Left lobe of liver (tissue), 2 donors: Measurements from ENCODE around the gene NGDN. TPM values are rescaled to one million over a fixed set of nuclear protein-coding genes. Genes with fewer than 3 reads are reported as not detected.
A peak's percentile ranks its signal among the peaks of the same experiment; 100 is the strongest.
"Not testable (repeated sequence)": the region's sequence is repeated elsewhere in the genome, so short reads cannot be mapped to it uniquely, and the experiment has no call there.

Experiments used
- ATAC-seq: fragments of 200-7000 bp; cut with Tn5 transposase; one replicate; pipeline ENCODE4 v1.9.1; 2020; ENCODE audit warnings: mild to moderate bottlenecking, moderate library complexity
- DNase-seq: peaks from one replicate; pipeline ENCODE4 v3.0.0-alpha.2; 2020; ENCODE audit warnings: low spot score
- total RNA-seq: library from RNA; stranded (reverse); gene quantifications from one replicate; pipeline ENCODE4 v1.2.1, GENCODE V29; 2021
- donor health status: DM: no; HTN: no; CAD: no; lungs with moderate emphysema.
- donor health status: DM: no; HTN: yes; CAD: no.

NGDN gene
- total RNA-seq, 1 donor from 2014 or later = 12.1 TPM

- DNase-seq (peak; percentile 15), ATAC-seq (no peak)
Measured at GRCh38 chr14:23438101-23438971, 31.2 kb upstream of the NGDN start.

GRCh38 chr14:23439107-23439835, 30.2 kb upstream of the NGDN start:
- DNase-seq (peak; percentile 21), ATAC-seq (no peak)

DNA sequence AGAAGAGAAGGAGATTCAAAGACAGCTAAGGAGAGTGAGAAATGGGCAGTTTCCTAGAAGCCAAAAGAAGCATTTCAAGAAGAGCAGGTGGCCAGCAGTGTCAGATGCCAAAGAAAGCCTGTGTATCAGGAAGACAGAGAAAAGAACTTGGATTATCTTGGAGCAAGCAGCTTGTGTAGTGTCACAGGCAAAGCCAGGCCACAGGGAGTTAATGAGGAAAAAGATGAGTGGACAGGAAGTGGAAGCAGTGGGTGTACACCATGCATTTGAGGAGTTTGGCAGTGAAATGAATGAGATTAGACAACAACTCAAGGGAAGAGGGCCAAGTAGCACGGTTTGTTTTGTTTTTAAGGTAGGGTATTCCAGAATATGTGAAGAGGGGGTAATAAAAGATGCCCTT, 28.4 kb upstream of the NGDN start:
- peak; percentile 24 for DNase-seq
- no peak for ATAC-seq

GRCh38 chr14:23442721-23443356, 26.7 kb upstream of the NGDN start:
- no peak for DNase-seq

DNA sequence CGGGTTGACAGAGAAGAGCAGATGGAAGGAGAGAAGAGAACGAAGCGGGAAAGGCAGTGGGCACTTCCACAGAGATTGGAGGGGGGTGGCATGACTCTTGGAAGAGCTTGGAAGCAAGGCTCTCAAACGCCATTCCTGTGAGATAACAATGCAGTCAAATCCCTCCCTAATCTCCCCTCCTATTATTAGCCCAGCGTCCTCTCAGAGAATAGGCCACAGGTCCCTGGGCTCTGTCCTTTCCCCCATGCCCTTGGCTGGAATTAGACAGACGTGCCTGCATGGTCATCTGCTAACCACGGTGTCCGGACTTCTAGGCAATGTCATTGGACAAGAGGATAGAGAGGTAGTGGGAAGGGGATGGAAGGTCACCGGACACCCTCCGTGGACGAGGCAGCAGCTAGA, 26.1 kb upstream of the NGDN start:
- peak; percentile 23 for DNase-seq
- no peak for ATAC-seq

More at GRCh38 chr14:23442721-23443356, 26.7 kb upstream of the NGDN start:
- no peak for ATAC-seq

- no peak for ATAC-seq
- DNase-seq = no peak
Measured at GRCh38 chr14:23443881-23444280, 25.6 kb upstream of the NGDN start.

DNA sequence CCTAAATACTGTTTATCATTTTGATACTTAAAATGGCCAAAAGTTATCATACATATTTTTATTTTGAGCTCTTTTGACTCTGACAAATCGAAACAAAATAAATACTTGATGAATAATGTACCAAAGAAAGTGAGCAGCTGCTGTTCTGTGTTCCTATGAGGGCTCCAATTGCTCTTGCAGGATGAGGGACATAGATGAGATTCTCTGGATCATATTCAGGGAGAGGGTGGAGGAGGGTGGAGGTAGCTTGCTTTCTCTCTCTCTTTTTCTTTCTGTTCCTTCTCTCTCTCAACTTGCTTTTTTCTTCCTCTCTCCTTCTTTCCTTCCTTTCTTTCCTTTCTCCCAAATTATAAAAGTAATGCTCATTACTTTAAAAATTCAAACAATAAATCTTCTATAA, 25.2 kb upstream of the NGDN start:
- DNase-seq = no peak
- no peak for ATAC-seq

DNA sequence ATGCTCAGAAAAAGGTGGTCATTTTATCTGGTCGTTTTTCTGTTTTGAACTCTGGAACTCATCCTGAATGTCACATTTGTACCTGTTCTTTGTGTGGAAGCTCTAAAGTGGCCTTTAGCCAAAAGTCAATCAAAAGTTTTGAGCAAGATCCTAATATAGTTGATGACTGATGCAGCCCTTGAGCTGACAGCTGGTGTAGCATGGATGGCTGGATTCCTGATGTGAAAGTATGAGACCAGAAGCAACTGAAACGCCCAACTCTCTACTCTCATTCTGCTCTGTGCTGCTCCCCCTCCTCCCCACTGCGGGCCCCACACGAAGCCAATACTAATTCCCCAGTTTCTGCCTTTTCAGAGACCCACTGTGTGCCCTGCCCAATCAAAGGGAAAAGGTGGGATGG, 23.7 kb upstream of the NGDN start:
- ATAC-seq (no peak), DNase-seq (no peak)

DNA sequence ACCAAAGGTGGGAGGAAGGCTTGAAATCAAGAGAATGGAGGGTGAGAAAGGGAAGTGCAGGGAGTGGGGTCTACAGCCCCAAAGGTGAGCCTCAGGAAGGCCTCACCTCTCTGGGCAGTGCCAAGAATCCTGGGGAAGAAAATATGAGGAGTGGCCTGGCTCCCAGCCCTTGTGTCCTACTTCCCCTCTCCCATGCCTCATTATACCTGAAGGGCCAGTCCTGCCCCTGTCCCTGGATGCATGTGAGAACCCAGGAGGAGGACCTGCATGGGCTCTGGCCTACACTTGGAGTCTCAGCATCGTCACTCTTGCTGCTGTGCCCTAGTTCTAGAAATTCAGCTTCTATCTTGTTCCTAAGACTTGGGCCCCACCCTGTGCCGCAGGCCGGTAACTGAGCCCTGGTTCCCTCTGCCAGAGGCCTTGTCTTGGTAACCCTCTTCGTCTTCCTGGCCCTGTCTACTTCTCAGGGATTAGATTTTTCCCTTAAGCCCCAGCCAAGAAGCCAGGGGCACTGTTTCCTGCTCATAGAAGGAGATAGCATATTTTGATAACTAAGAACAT, 23.1 kb upstream of the NGDN start:
- peak; percentile 18 for DNase-seq
- no peak for ATAC-seq

DNA sequence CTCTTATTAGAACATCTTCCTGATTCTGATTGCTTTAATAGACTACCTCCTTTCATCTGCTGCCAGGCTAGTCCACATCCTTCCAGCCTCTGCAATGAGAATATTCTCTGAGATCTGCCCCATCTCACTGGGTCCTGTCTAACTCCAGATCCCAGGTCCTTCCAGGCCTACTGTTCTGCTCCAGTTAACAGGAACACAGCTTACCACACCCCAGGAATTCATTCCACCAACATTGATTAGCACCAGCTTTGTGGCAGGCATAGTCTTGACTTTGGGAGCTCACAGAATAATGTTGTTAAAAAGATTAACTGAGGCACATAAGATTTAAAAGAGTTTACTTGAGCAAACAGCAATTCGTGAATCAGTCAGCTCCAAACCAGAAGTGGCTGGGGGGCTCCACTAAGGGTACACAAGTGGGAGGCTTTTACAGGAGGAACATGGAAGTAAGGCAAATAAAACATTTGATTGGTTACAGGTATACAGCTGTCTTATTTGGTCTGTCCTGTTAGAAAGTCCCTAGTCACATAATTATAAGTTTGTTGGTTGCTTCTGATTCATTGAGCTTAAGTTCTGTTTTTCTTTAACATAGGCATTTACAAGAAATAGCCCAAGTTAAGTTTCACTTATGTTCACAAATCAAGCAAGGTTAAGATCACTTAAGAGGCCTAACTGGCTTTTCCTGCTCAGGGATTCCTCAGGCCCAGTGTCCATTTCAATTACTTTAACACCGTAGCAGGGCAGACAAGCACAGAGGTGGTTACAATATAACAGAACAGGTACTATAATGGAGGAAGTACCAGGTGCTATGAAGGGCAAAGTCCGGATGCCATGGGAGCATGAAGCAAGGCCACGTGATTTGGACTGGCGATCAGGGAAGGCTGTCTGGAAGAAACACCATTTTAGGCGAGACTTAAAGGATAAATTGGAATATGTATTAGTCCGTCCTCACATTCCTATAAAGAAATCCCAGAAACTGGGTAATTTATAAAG, 21.8 kb upstream of the NGDN start:
- DNase-seq (peak; percentile 23), ATAC-seq (no peak)

DNA sequence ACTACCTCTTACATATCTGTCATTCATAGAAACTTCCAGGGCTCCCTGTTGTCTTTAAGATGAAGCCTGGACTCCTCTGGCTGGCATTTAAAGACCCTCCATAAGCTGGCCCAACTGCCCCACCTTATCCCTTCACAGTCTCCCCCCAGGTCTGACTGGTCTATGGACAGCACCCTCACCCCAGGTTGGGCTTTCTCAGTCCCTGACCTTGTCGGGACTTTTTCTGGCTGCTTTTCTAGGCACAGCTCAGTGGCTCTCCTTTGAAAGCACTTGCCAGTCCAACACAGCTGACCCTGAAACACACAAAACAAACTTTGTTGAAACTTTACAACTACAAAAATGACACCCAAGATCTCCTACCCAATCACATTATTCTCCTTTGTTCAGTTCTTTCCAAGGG, 20.2 kb upstream of the NGDN start:
- ATAC-seq (no peak), DNase-seq (no peak)

DNA sequence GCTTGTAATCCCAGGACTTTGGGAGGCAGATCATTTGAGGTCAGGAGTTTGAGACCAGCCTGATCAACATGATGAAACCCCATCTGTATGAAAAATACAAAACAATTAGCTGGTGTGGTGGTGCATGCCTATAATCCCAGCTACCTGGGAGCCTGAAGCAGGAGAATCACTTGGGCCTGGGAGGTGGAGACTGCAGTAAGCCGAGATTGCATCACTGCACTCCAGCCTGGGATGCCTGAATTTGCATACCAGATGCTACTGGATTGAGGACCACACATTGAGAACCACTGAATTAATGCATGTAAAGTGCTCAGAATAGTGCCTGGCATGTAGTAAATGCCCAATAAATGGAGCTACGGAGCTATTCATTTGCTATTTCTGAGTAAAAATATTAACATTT, 19.1 kb upstream of the NGDN start:
- ATAC-seq = no peak
- no peak for DNase-seq

- no peak for ATAC-seq
- no peak for DNase-seq
Measured at GRCh38 chr14:23452237-23452636, 17.3 kb upstream of the NGDN start.

GRCh38 chr14:23454445-23454856, 15.1 kb upstream of the NGDN start:
- ATAC-seq = no peak

DNA sequence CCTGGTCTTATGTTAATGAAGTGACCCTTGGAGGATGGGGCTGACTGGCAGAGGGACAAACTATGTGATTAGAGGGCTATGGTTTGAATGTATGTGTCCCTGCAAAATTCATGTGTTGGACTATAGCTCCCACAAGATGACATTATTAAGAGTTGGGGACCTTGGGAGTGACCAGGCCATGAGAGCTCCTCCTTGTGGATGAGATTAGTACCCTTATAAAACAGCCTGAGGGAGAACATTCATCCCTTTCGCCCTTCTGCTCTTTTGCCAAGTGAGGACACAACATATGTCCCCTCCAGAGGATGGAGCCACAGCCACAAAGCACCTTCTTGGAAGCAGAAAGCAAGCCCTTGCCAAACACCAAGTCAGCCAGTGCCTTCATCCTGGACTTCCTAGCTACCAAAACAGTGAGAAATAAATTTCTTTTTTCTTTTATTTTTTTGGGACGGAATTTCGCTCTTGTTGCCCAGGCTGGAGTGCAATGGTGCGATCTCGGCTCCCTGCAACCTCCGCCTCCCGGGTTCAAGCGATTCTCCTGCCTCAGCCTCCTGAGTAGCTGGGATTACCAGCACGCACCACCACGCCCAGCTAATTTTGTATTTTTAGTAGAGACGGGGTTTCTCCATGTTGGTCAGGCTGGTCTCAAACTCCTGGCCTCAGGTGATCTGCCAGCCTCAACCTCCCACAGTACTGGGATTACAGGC, 12.5 kb upstream of the NGDN start:
- not testable (repeated sequence) for ATAC-seq, DNase-seq

More at GRCh38 chr14:23454445-23454856, 15.1 kb upstream of the NGDN start:
- no peak for DNase-seq

DNA sequence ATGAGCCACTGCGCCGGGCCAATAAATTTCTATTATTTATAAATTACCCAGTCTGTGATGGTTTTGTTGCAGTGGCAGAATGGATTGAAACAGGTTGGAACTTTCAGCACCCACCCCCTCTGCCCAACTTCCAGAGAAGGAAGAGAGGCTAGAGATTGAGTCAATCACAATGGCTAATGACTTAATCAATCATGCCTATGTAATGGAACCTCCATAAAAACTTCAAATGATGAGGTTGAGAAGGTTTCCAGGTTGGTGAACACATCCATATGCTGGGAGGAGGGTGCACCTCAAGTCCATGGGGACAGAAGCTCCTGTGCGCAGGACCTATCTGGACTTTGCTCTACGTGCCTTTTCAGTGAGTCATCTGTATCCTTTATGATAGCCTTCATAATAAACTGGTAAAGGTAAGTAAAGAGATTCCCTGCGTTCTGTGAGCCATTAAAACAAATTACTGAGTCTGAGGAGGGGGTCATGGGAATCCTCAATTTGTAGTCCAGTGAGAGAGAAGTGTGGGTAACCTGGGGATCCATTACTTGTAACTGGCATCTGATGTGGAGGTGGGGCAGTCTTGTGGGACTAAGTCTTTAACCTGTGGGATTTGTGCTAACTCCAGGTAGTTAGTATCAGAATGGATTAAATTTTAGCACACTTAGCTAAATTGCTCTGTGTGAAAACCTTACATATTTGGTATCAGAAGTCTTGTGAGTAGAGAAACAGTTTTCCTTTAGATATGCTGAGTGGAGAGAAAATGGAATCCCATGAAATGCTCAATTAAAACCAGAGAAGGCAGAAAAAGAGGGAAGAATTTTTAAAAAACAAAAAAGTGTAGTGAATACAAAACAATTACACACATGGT, 11.7 kb upstream of the NGDN start:
- no peak for ATAC-seq
- no peak for DNase-seq

DNA sequence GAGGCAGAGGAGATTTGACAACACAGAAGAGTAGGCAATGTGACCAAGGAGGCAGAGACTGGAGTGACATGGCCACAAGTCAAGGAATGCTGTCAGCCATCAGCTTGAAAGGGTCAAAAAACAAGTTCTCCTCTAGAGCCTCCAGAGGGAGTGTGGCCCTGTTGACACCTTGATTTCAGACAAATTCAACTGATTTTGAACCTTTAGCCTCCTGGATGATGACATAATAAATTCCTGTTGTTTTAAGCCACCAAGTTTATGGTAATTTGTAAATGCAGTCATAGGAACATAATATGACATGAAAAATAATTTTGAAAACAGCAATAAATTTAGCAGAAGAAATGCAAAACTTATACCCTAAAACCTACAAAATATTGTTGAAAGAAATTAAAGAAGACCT, 8.5 kb upstream of the NGDN start:
- ATAC-seq = no peak
- no peak for DNase-seq

DNA sequence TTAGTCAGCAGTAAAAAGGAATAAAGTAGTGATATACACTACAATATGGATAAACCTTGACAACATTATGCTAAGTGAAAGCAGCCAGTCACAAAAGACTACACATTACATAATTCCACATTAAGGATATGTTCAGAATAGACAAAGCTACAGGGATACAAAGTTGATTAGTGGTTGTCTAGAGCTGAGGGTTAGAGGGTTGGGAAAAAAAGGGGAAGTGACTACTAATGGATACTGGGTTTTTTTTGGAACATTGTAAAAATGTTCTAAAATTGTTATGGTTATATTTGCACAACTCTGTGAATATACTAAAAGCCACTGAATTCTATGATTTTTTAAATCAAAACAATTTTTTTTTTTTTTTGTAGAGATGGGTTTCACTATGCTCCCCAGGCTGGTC, 4.8 kb upstream of the NGDN start:
- DNase-seq (no peak), ATAC-seq (no peak)

DNA sequence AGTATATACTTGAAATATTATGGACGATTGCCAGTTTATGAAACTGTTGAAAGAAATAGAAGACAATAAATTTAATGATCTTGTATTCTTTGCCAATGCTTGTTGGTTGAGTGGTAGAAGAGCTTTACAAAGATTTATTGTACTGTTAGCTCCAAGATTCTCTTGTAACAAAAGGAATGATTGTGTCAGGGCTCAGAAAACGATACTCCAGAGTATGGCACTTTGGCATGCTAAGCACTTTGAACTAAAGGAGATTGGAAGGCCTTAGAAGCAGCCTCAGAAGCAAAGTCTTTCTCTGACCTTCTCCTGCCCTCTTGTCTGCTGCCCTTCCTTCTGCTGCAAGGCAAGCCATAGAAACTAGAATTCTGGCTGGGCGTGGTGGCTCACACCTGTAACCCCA, 4.2 kb upstream of the NGDN start:
- DNase-seq = no peak
- no peak for ATAC-seq
